WTC11 (cell line): ENCODE results near the gene PLEKHB1. TPM values are rescaled to one million over a fixed set of nuclear protein-coding genes. Genes with fewer than 3 reads are reported as not detected.

Experiments
- ATAC-seq: fragments of 200-7000 bp; cut with Tn5 transposase; 2 replicates; pipeline ENCODE4 v1.10.0; 2021; ENCODE audit warnings: mild to moderate bottlenecking, moderate library complexity
- CTCF ChIA-PET: fragments of 300-600 bp; sonication (Branson Sonifier 250); formaldehyde crosslinking; loops from one replicate; lab custom pipeline; 2021; ENCODE audit warnings: antibody characterized with exemption; lab: Charles Lee
- POLR2A ChIA-PET: fragments of 350-600 bp; sonication (Branson Sonifier 250); formaldehyde crosslinking; loops from one replicate; lab custom pipeline; 2021; ENCODE audit warnings: antibody characterized with exemption; lab: Charles Lee
- DNase-seq: peaks from one replicate; pipeline ENCODE4 v3.0.0; 2021; ENCODE audit warnings: low spot score
- H3K27ac Mint-ChIP-seq: 2 replicates; pipeline ENCODE4 v1.8.0; 2021; ENCODE audit warnings: mixed read lengths
- H3K27me3 Mint-ChIP-seq: 2 replicates; pipeline ENCODE4 v1.8.0; 2021; ENCODE audit warnings: low read depth, mild to moderate bottlenecking, moderate library complexity, mixed read lengths
- H3K36me3 Mint-ChIP-seq: 2 replicates; pipeline ENCODE4 v1.8.0; 2021; ENCODE audit warnings: mixed read lengths
- H3K4me1 Mint-ChIP-seq: 2 replicates; pipeline ENCODE4 v1.8.0; 2022; ENCODE audit warnings: mixed read lengths
- H3K4me3 Mint-ChIP-seq: 2 replicates; pipeline ENCODE4 v1.8.0; 2021; ENCODE audit warnings: mild to moderate bottlenecking, moderate library complexity, mixed read lengths
- H3K9me3 Mint-ChIP-seq: 2 replicates; pipeline ENCODE4 v1.8.0; 2021; ENCODE audit warnings: mixed read lengths
- AFF4 ChIP-seq: sonication (generic); formaldehyde crosslinking; IDR thresholded peaks from 2 replicates; pipeline ENCODE4 v1.8.1; 2023; ENCODE audit warnings: mild to moderate bottlenecking, missing genetic modification reagents, borderline replicate concordance
- ATF1 ChIP-seq: sonication (generic); formaldehyde crosslinking; IDR thresholded peaks from 2 replicates; pipeline ENCODE4 v1.8.1; 2023; ENCODE audit warnings: mild to moderate bottlenecking, moderate library complexity, missing genetic modification reagents
- ATF6 ChIP-seq: sonication (generic); formaldehyde crosslinking; IDR thresholded peaks from 2 replicates; pipeline ENCODE4 v1.8.1; 2023; ENCODE audit warnings: mild to moderate bottlenecking, missing genetic modification reagents
- CDX4 ChIP-seq: fragments of 250-450 bp; sonication (Bioruptor Pico); IDR thresholded peaks from 2 replicates; pipeline ENCODE4 v1.9.0; 2021; ENCODE audit warnings: moderate library complexity, mild to moderate bottlenecking, inconsistent platforms, borderline replicate concordance
- ESRRA ChIP-seq: sonication (generic); formaldehyde crosslinking; IDR thresholded peaks from 2 replicates; pipeline ENCODE4 v1.8.1; 2022; ENCODE audit warnings: mild to moderate bottlenecking, missing genetic modification reagents, borderline replicate concordance
- FOXK1 ChIP-seq: sonication (generic); formaldehyde crosslinking; IDR thresholded peaks from 2 replicates; pipeline ENCODE4 v1.8.0; 2022; ENCODE audit warnings: mild to moderate bottlenecking, moderate library complexity, missing genetic modification reagents
- IRF1 ChIP-seq: sonication (generic); formaldehyde crosslinking; IDR thresholded peaks from 2 replicates; pipeline ENCODE4 v1.8.0; 2023; ENCODE audit warnings: missing genetic modification reagents
- JAZF1 ChIP-seq: fragments of 250-450 bp; sonication (Bioruptor Pico); IDR thresholded peaks from 2 replicates; pipeline ENCODE4 v1.9.0; 2021; ENCODE audit warnings: moderate library complexity, mild to moderate bottlenecking, inconsistent platforms
- NFATC4 ChIP-seq: fragments of 250-450 bp; sonication (Bioruptor Pico); IDR thresholded peaks from 2 replicates; pipeline ENCODE4 v1.9.0; 2021; ENCODE audit warnings: mild to moderate bottlenecking
- NR2C2 ChIP-seq: sonication (generic); formaldehyde crosslinking; IDR thresholded peaks from 2 replicates; pipeline ENCODE4 v1.8.0; 2022; ENCODE audit warnings: mild to moderate bottlenecking, missing genetic modification reagents
- NR3C1 ChIP-seq: sonication (generic); formaldehyde crosslinking; conservative IDR thresholded peaks from 2 replicates; pipeline ENCODE4 v1.8.1; 2023; ENCODE audit warnings: low read depth, mild to moderate bottlenecking, missing genetic modification reagents
- OVOL2 ChIP-seq: fragments of 250-450 bp; sonication (Bioruptor Pico); IDR thresholded peaks from 2 replicates; pipeline ENCODE4 v1.9.0; 2021; ENCODE audit warnings: mild to moderate bottlenecking, borderline replicate concordance
- SP1 ChIP-seq: sonication (generic); formaldehyde crosslinking; conservative IDR thresholded peaks from 2 replicates; pipeline ENCODE4 v1.8.1; 2022; ENCODE audit warnings: missing genetic modification reagents
- ZBTB21 ChIP-seq: sonication (generic); formaldehyde crosslinking; IDR thresholded peaks from 2 replicates; pipeline ENCODE4 v1.8.1; 2023; ENCODE audit warnings: mild to moderate bottlenecking, missing genetic modification reagents, borderline replicate concordance
- ZNF263 ChIP-seq: sonication (generic); formaldehyde crosslinking; IDR thresholded peaks from 2 replicates; pipeline ENCODE4 v1.8.1; 2022; ENCODE audit warnings: low read depth, mild to moderate bottlenecking, moderate library complexity, missing genetic modification reagents
- ZNF425 ChIP-seq: fragments of 250-450 bp; sonication (Bioruptor Pico); conservative IDR thresholded peaks from 2 replicates; pipeline ENCODE4 v1.9.0; 2021; ENCODE audit warnings: mild to moderate bottlenecking
- ZSCAN18 ChIP-seq: fragments of 250-450 bp; sonication (Bioruptor Pico); IDR thresholded peaks from 2 replicates; pipeline ENCODE4 v2.1.2; 2022; ENCODE audit warnings: mild to moderate bottlenecking, moderate library complexity
- total RNA-seq: library from RNA; stranded (reverse); gene quantifications from 3 replicates; pipeline ENCODE4 v1.2.3, GENCODE V29; 2021
- TF ChIP-seq, protein P1 (sequence below): fragments of 250-450 bp; sonication (Bioruptor Pico); IDR thresholded peaks from 2 replicates; pipeline ENCODE4 v1.9.0; 2021; ENCODE audit warnings: mild to moderate bottlenecking
- TF ChIP-seq, protein P2 (sequence below): sonication (generic); formaldehyde crosslinking; IDR thresholded peaks from 2 replicates; pipeline ENCODE4 v1.8.0; 2023; ENCODE audit warnings: mild to moderate bottlenecking, missing genetic modification reagents

PLEKHB1 gene
- total RNA-seq, 1 experiment from 2014 or later = 12.0 TPM

DNA sequence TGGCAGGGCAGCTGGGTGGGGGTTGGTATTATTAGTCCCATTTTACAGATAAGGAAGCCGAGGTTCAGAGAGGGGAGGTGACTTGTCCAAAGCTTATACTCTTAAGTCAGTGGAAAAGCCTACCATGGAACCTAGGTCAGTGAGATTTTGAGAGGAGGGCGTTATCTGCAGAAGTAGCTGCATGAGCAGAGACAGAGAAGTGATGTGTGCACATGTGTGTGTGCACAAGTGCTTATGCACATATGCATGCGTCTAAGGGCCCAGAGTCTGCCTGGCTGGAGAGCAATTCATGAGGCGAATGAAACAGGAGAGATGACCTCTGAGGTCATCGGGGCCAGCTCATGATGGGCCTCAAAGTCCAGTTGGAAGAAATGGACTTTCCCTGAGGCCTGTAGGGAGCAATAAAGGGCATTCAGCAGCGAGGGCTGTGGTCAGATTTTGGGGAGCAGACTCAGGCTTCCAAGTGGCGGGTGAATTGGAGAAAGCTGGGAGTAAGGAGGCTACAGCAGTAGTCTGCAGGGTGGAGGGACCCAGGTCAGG is 8.2 kb downstream of the PLEKHB1 start (continued):
- no peak for TF ChIP-seq NR3C1 (CRISPR knock-in tag)
- no peak for TF ChIP-seq CDX4

- no peak for DNase-seq
- ATAC-seq = no peak
- H3K27ac Mint-ChIP-seq = no peak overlapping the region
- no peak for TF ChIP-seq JAZF1 (CRISPR knock-in tag)
- TF ChIP-seq FOXK1 = no peak
- TF ChIP-seq NFATC4 (CRISPR knock-in tag) = no peak
- TF ChIP-seq IRF1 (CRISPR knock-in tag) = no peak
- TF ChIP-seq ZNF425 (CRISPR knock-in tag) = no peak
- TF ChIP-seq ZSCAN18 (CRISPR knock-in tag) = no peak
- TF ChIP-seq NR3C1 (CRISPR knock-in tag) = no peak
- TF ChIP-seq OVOL2 (CRISPR knock-in tag) = no peak
- no peak for TF ChIP-seq AFF4 (CRISPR knock-in tag)
- TF ChIP-seq ATF6 = no peak
- TF ChIP-seq, protein P1, sequence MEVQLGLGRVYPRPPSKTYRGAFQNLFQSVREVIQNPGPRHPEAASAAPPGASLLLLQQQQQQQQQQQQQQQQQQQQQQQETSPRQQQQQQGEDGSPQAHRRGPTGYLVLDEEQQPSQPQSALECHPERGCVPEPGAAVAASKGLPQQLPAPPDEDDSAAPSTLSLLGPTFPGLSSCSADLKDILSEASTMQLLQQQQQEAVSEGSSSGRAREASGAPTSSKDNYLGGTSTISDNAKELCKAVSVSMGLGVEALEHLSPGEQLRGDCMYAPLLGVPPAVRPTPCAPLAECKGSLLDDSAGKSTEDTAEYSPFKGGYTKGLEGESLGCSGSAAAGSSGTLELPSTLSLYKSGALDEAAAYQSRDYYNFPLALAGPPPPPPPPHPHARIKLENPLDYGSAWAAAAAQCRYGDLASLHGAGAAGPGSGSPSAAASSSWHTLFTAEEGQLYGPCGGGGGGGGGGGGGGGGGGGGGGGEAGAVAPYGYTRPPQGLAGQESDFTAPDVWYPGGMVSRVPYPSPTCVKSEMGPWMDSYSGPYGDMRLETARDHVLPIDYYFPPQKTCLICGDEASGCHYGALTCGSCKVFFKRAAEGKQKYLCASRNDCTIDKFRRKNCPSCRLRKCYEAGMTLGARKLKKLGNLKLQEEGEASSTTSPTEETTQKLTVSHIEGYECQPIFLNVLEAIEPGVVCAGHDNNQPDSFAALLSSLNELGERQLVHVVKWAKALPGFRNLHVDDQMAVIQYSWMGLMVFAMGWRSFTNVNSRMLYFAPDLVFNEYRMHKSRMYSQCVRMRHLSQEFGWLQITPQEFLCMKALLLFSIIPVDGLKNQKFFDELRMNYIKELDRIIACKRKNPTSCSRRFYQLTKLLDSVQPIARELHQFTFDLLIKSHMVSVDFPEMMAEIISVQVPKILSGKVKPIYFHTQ (CRISPR knock-in tag) = no peak
- TF ChIP-seq NR2C2 = no peak
- TF ChIP-seq, protein P2, sequence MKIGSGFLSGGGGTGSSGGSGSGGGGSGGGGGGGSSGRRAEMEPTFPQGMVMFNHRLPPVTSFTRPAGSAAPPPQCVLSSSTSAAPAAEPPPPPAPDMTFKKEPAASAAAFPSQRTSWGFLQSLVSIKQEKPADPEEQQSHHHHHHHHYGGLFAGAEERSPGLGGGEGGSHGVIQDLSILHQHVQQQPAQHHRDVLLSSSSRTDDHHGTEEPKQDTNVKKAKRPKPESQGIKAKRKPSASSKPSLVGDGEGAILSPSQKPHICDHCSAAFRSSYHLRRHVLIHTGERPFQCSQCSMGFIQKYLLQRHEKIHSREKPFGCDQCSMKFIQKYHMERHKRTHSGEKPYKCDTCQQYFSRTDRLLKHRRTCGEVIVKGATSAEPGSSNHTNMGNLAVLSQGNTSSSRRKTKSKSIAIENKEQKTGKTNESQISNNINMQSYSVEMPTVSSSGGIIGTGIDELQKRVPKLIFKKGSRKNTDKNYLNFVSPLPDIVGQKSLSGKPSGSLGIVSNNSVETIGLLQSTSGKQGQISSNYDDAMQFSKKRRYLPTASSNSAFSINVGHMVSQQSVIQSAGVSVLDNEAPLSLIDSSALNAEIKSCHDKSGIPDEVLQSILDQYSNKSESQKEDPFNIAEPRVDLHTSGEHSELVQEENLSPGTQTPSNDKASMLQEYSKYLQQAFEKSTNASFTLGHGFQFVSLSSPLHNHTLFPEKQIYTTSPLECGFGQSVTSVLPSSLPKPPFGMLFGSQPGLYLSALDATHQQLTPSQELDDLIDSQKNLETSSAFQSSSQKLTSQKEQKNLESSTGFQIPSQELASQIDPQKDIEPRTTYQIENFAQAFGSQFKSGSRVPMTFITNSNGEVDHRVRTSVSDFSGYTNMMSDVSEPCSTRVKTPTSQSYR (CRISPR knock-in tag) = no peak
- TF ChIP-seq ZNF263 (CRISPR knock-in tag) = no peak
- no peak for TF ChIP-seq ATF1 (CRISPR knock-in tag)
- no peak for TF ChIP-seq SP1 (CRISPR knock-in tag)
- no peak for TF ChIP-seq ZBTB21 (CRISPR knock-in tag)
- no peak for TF ChIP-seq ESRRA (CRISPR knock-in tag)
- no peak overlapping the region for H3K4me3 Mint-ChIP-seq
- CTCF ChIA-PET = interaction anchor here (0.9 to 4.8 kb wide), 4 partner anchors 10 to 291 kb away, joined by 3 to 30 read pairs (median 4); partner anchors contain the start of gene PLEKHB1
- H3K27me3 Mint-ChIP-seq = peaks cover 95% of the 10 kb centered on the region
- H3K36me3 Mint-ChIP-seq = no peaks in the 10 kb centered on the region
- H3K9me3 Mint-ChIP-seq = no peaks in the 10 kb centered on the region
- peaks cover 7% of the 10 kb centered on the region for H3K4me1 Mint-ChIP-seq
- POLR2A ChIA-PET = no interaction called here
These were observed 9.3 kb downstream of the PLEKHB1 start for GRCh38 chr11:73655686-73656085.
